PC-3 (cell line): ENCODE results near the gene TMED7.
"Not testable (repeated sequence)": the region's sequence is repeated elsewhere in the genome, so short reads cannot be mapped to it uniquely, and the experiment has no call there.

Source experiments
- CTCF ChIP-seq: fragments of 300-600 bp; sonication (generic); conservative IDR thresholded peaks from 2 replicates; pipeline ENCODE4 v1.5.1; 2017; ENCODE audit warnings: antibody characterized with exemption, low read depth, mild to moderate bottlenecking, low read length
- EZH2 ChIP-seq: fragments of 300-600 bp; sonication (generic); IDR thresholded peaks from one replicate; pipeline ENCODE4 v1.6.1; 2017; ENCODE audit warnings: antibody characterized with exemption, mild to moderate bottlenecking, low read length; ENCODE audit not compliant: unreplicated experiment
- EZH2phosphoT487 ChIP-seq: fragments of 300-600 bp; sonication (generic); IDR thresholded peaks from 2 replicates; pipeline ENCODE4 v1.6.1; 2018; ENCODE audit warnings: mild to moderate bottlenecking, antibody characterized with exemption, low read length, borderline replicate concordance

GRCh38 chr5:115674782-115675181, 48.9 kb upstream of the TMED7 start:
- TF ChIP-seq CTCF, EZH2phosphoT487, EZH2: not testable (repeated sequence)
